Measurements from ENCODE around the gene MEGF11. TPM values are rescaled to one million over a fixed set of nuclear protein-coding genes. Genes with fewer than 3 reads are reported as not detected.

The MEGF11 gene
- total RNA-seq, 1 experiment from 2014 or later = not detected

- Histone ChIP-seq H3K9me3 (ENCODE audit: low read length) (no peaks in the 10 kb centered on the region), H3K9me2 (replicated peaks; ENCODE audit: low read length) (no peaks in the 10 kb centered on the region), H2AFZ (ENCODE audit: low read length) (no peak overlapping the region), H3F3A (ENCODE audit: low read length, unreplicated experiment) (no peaks in the 10 kb centered on the region), H3K27me3 (ENCODE audit: low read length) (no peaks in the 10 kb centered on the region), H3K4me1 (ENCODE audit: insufficient read depth, low read length) (peaks cover 22% of the 10 kb centered on the region), H3K4me3 (ENCODE audit: low read length) (no peak overlapping the region), H3K27ac (ENCODE audit: low read length) (no peak overlapping the region), H3K9ac (ENCODE audit: low read length) (no peak overlapping the region), H3K79me2 (ENCODE audit: low read length) (peaks cover 29% of the 10 kb centered on the region), H3K4me2 (ENCODE audit: low read length) (no peak overlapping the region), H3K36me3 (ENCODE audit: low read depth, low read length) (peaks cover 2% of the 10 kb centered on the region; the same call in 1 of the 2 replicates), H4K20me1 (ENCODE audit: low read length) (no peaks in the 10 kb centered on the region)
- ChIA-PET POLR2A (ENCODE audit: unreplicated experiment) (no interaction called here), CTCF (no interaction called here)
- no peak for ATAC-seq
- no peak for TF ChIP-seq EZH2 (IDR thresholded peaks at IDR 0.05; ENCODE audit: low read length, unreplicated experiment)
- no peak for TF ChIP-seq CTCF (conservative IDR thresholded peaks at IDR 0.05; ENCODE audit: low read depth, low read length)
- TF ChIP-seq EZH2phosphoT487 (IDR thresholded peaks at IDR 0.05; ENCODE audit: borderline replicate concordance, low read length) = no peak
- intact Hi-C loops (cut with micrococcal nuclease) = loop anchor here (10.0 kb wide), 1 partner anchor 206 kb away; the partner anchor contains the start of genes RPL4 and ZWILCH
- no TSS peak for BruUV-seq (replicated peaks)
- DNase-seq = no peak
Measured at GRCh38 chr15:66298803-66299251, 45.3 kb upstream of the MEGF11 start.

GRCh38 chr15:66296186-66296585 is 42.6 kb upstream of the MEGF11 start:
- H3F3A ChIP-seq (ENCODE audit: low read length, unreplicated experiment) = no peaks in the 10 kb centered on the region
- H3K36me3 ChIP-seq (ENCODE audit: low read depth, low read length) = peaks cover 2% of the 10 kb centered on the region; the same call in 1 of the 2 replicates
- H3K79me2 ChIP-seq (ENCODE audit: low read length) = peaks cover 38% of the 10 kb centered on the region
- no peaks in the 10 kb centered on the region for H4K20me1 ChIP-seq (ENCODE audit: low read length)
- BruUV-seq (replicated peaks) = no TSS peak
- H3K27ac ChIP-seq (ENCODE audit: low read length) = no peak overlapping the region
- peaks cover 27% of the 10 kb centered on the region for H3K4me1 ChIP-seq (ENCODE audit: insufficient read depth, low read length)
- no peaks in the 10 kb centered on the region for H3K9me3 ChIP-seq (ENCODE audit: low read length)
- ChIA-PET CTCF (no interaction called here), POLR2A (ENCODE audit: unreplicated experiment) (no interaction called here)
- no peak overlapping the region for H2AFZ ChIP-seq (ENCODE audit: low read length)
- DNase-seq (no peak), ATAC-seq (no peak)
- TF ChIP-seq CTCF (conservative IDR thresholded peaks at IDR 0.05; ENCODE audit: low read depth, low read length) (no peak), EZH2phosphoT487 (IDR thresholded peaks at IDR 0.05; ENCODE audit: borderline replicate concordance, low read length) (no peak), EZH2 (IDR thresholded peaks at IDR 0.05; ENCODE audit: low read length, unreplicated experiment) (no peak)
- no peaks in the 10 kb centered on the region for H3K27me3 ChIP-seq (ENCODE audit: low read length)
- no peak overlapping the region for H3K9ac ChIP-seq (ENCODE audit: low read length)
- intact Hi-C loops (cut with micrococcal nuclease) = loop anchor here (10.0 kb wide), 1 partner anchor 209 kb away; the partner anchor contains the start of genes RPL4 and ZWILCH
- peak overlapping the region; percentile 99; the same call in 1 of the 2 replicates for H3K4me2 ChIP-seq (ENCODE audit: low read length)
- H3K4me3 ChIP-seq (ENCODE audit: low read length) = no peak overlapping the region
- H3K9me2 ChIP-seq (replicated peaks; ENCODE audit: low read length) = no peaks in the 10 kb centered on the region

GRCh38 chr15:66294932-66295235 is 41.3 kb upstream of the MEGF11 start:
- peaks cover 38% of the 10 kb centered on the region for H3K79me2 ChIP-seq (ENCODE audit: low read length)
- H3K4me3 ChIP-seq (ENCODE audit: low read length) = peak overlapping the region; percentile 86
- no peaks in the 10 kb centered on the region for H3K9me3 ChIP-seq (ENCODE audit: low read length)
- H3K27me3 ChIP-seq (ENCODE audit: low read length) = no peaks in the 10 kb centered on the region
- TF ChIP-seq EZH2phosphoT487 (IDR thresholded peaks at IDR 0.05; ENCODE audit: borderline replicate concordance, low read length) (no peak), CTCF (conservative IDR thresholded peaks at IDR 0.05; ENCODE audit: low read depth, low read length) (no peak), EZH2 (IDR thresholded peaks at IDR 0.05; ENCODE audit: low read length, unreplicated experiment) (no peak)
- H3K9ac ChIP-seq (ENCODE audit: low read length) = peak overlapping the region; percentile 85
- peak overlapping the region; percentile 88 for H2AFZ ChIP-seq (ENCODE audit: low read length)
- no peaks in the 10 kb centered on the region for H3F3A ChIP-seq (ENCODE audit: low read length, unreplicated experiment)
- BruUV-seq (replicated peaks) = no TSS peak
- no peaks in the 10 kb centered on the region for H4K20me1 ChIP-seq (ENCODE audit: low read length)
- ATAC-seq (no peak), DNase-seq (no peak)
- H3K4me2 ChIP-seq (ENCODE audit: low read length) = peak overlapping the region; percentile 99
- H3K36me3 ChIP-seq (ENCODE audit: low read depth, low read length) = peaks cover 2% of the 10 kb centered on the region; the same call in 1 of the 2 replicates
- H3K4me1 ChIP-seq (ENCODE audit: insufficient read depth, low read length) = peaks cover 27% of the 10 kb centered on the region
- H3K9me2 ChIP-seq (replicated peaks; ENCODE audit: low read length) = no peaks in the 10 kb centered on the region
- H3K27ac ChIP-seq (ENCODE audit: low read length) = peak overlapping the region; percentile 64; the same call in 1 of the 2 replicates
- CTCF ChIA-PET = interaction anchor here (0.7 kb wide), 1 partner anchor 19 kb away, joined by 3 read pairs; no protein-coding TSS in a partner anchor
- POLR2A ChIA-PET (ENCODE audit: unreplicated experiment) = no interaction called here
- intact Hi-C loops (cut with micrococcal nuclease) = loop anchor here (10.0 kb wide), 1 partner anchor 210 kb away; the partner anchor contains the start of genes RPL4 and ZWILCH
